MM.1S (cell line): ENCODE results near the gene GMPR2.

Experiments used
- DNase-seq: peaks from one replicate; pipeline ENCODE4 v3.0.0-alpha.2; 2015
- H2AFZ ChIP-seq: fragments of 300-600 bp; sonication (generic); 2 replicates; pipeline ENCODE4 v1.6.0; 2016; ENCODE audit warnings: antibody characterized with exemption, low read length
- H3F3A ChIP-seq: fragments of 300-600 bp; sonication (generic); 2 replicates; pipeline ENCODE4 v1.6.1; 2016; ENCODE audit warnings: mild to moderate bottlenecking, antibody characterized with exemption, low read length, moderate library complexity, mixed read lengths; ENCODE audit not compliant: insufficient read depth
- H3K27ac ChIP-seq: fragments of 300-600 bp; sonication (generic); 2 replicates; pipeline ENCODE4 v1.5.1; 2016; ENCODE audit warnings: mild to moderate bottlenecking, low read length
- H3K27me3 ChIP-seq: fragments of 300-600 bp; sonication (generic); replicated peaks from 2 replicates; pipeline ENCODE4 v1.6.0; 2016; ENCODE audit warnings: low read length; ENCODE audit not compliant: insufficient read depth
- H3K36me3 ChIP-seq: fragments of 300-600 bp; sonication (generic); replicated peaks from 2 replicates; pipeline ENCODE4 v1.6.1; 2016; ENCODE audit warnings: mild to moderate bottlenecking, low read length, mixed read lengths; ENCODE audit not compliant: insufficient read depth
- H3K4me1 ChIP-seq: fragments of 300-600 bp; sonication (generic); 2 replicates; pipeline ENCODE4 v1.6.1; 2016; ENCODE audit warnings: low read length, mixed read lengths
- H3K4me2 ChIP-seq: fragments of 300-600 bp; sonication (generic); 2 replicates; pipeline ENCODE4 v1.6.0; 2016; ENCODE audit warnings: low read depth, low read length
- H3K4me3 ChIP-seq: fragments of 300-600 bp; sonication (generic); 2 replicates; pipeline ENCODE4 v1.5.1; 2016; ENCODE audit warnings: low read length, mixed read lengths
- H3K79me2 ChIP-seq: fragments of 300-600 bp; sonication (generic); 2 replicates; pipeline ENCODE4 v1.6.1; 2016; ENCODE audit warnings: mixed run types, low read length, mixed read lengths
- H3K9ac ChIP-seq: fragments of 300-600 bp; sonication (generic); 2 replicates; pipeline ENCODE4 v1.6.1; 2016; ENCODE audit warnings: low read length, mixed read lengths
- H3K9me2 ChIP-seq: fragments of 300-600 bp; sonication (generic); replicated peaks from 2 replicates; pipeline ENCODE4 v1.6.1; 2016; ENCODE audit warnings: mild to moderate bottlenecking, low read length, mixed read lengths; ENCODE audit not compliant: insufficient read depth
- H3K9me3 ChIP-seq: fragments of 300-600 bp; sonication (generic); replicated peaks from 2 replicates; pipeline ENCODE4 v1.6.1; 2016; ENCODE audit warnings: mild to moderate bottlenecking, low read length, mixed read lengths; ENCODE audit not compliant: insufficient read depth
- H4K20me1 ChIP-seq: fragments of 300-600 bp; sonication (generic); 2 replicates; pipeline ENCODE4 v1.6.1; 2016; ENCODE audit warnings: mild to moderate bottlenecking, low read length, moderate library complexity, mixed read lengths; ENCODE audit not compliant: insufficient read depth
- CTCF ChIP-seq: fragments of 300-600 bp; sonication (generic); IDR thresholded peaks from 2 replicates; pipeline ENCODE4 v1.5.1; 2016; ENCODE audit warnings: antibody characterized with exemption, low read length, mixed read lengths
- EZH2 ChIP-seq: fragments of 300-600 bp; sonication (generic); optimal IDR thresholded peaks from 2 replicates; pipeline ENCODE3; 2017; ENCODE audit warnings: low read depth, mild to moderate bottlenecking, antibody characterized with exemption, low read length, mixed read lengths
- EZH2phosphoT487 ChIP-seq: fragments of 300-600 bp; sonication (generic); IDR thresholded peaks from 2 replicates; pipeline ENCODE4 v1.6.1; 2018; ENCODE audit warnings: antibody characterized with exemption, low read length

GMPR2 gene

GRCh38 chr14:24234095-24235005 lies 1.6 kb downstream of the GMPR2 start:
- H3K9ac ChIP-seq = no peak overlapping the region
- H2AFZ ChIP-seq = no peak overlapping the region
- peaks cover 31% of the 10 kb centered on the region for H3K79me2 ChIP-seq
- H3K27me3 ChIP-seq = no peaks in the 10 kb centered on the region
- no peak overlapping the region for H3K4me3 ChIP-seq
- 0 out of 2 replicates have a peak overlapping the region, but pooled peaks have one; percentile 81 for H3K4me2 ChIP-seq
- no peaks in the 10 kb centered on the region for H3F3A ChIP-seq
- H4K20me1 ChIP-seq = no peaks in the 10 kb centered on the region
- TF ChIP-seq EZH2phosphoT487 (no peak), CTCF (no peak), EZH2 (no peak)
- no peak overlapping the region for H3K27ac ChIP-seq
- no peak for DNase-seq
- H3K4me1 ChIP-seq = peaks cover 5% of the 10 kb centered on the region
- no peaks in the 10 kb centered on the region for H3K9me2 ChIP-seq
- no peaks in the 10 kb centered on the region for H3K36me3 ChIP-seq
- no peaks in the 10 kb centered on the region for H3K9me3 ChIP-seq

- Histone ChIP-seq H3K4me3 (no peak overlapping the region), H3K79me2 (peaks cover 35% of the 10 kb centered on the region), H3K4me1 (peaks cover 10% of the 10 kb centered on the region), H3F3A (no peaks in the 10 kb centered on the region), H3K4me2 (no peak overlapping the region), H3K27ac (no peak overlapping the region), H3K27me3 (no peaks in the 10 kb centered on the region), H2AFZ (no peak overlapping the region), H3K36me3 (no peaks in the 10 kb centered on the region), H4K20me1 (no peaks in the 10 kb centered on the region), H3K9ac (no peak overlapping the region), H3K9me3 (no peaks in the 10 kb centered on the region), H3K9me2 (no peaks in the 10 kb centered on the region)
- TF ChIP-seq EZH2phosphoT487 (no peak), EZH2 (no peak), CTCF (no peak)
- no peak for DNase-seq
Measured at GRCh38 chr14:24235804-24236688, 3.3 kb downstream of the GMPR2 start.

- H3K9me3 ChIP-seq = no peaks in the 10 kb centered on the region
- no peak overlapping the region for H3K9ac ChIP-seq
- no peak overlapping the region for H3K4me3 ChIP-seq
- no peak for TF ChIP-seq EZH2
- TF ChIP-seq EZH2phosphoT487 = no peak
- TF ChIP-seq CTCF = no peak
- H3K9me2 ChIP-seq = no peaks in the 10 kb centered on the region
- H3K27me3 ChIP-seq = no peaks in the 10 kb centered on the region
- no peak overlapping the region for H2AFZ ChIP-seq
- H3F3A ChIP-seq = no peaks in the 10 kb centered on the region
- no peak overlapping the region for H3K27ac ChIP-seq
- DNase-seq = no peak
- no peak overlapping the region for H3K4me2 ChIP-seq
- no peaks in the 10 kb centered on the region for H4K20me1 ChIP-seq
- H3K36me3 ChIP-seq = no peaks in the 10 kb centered on the region
- H3K4me1 ChIP-seq = peaks cover 10% of the 10 kb centered on the region
- H3K79me2 ChIP-seq = peaks cover 33% of the 10 kb centered on the region
Measured at GRCh38 chr14:24236689-24237462, 4.1 kb downstream of the GMPR2 start.
